GM12872 (cell line): ENCODE measurements around the gene CXCL12.

ENCODE experiments used
- CTCF ChIP-seq: IDR thresholded peaks from 3 replicates; pipeline ENCODE4 v1.5.1; 2011; ENCODE audit warnings: low read depth, mild to moderate bottlenecking, low read length, moderate library complexity; ENCODE audit not compliant: insufficient read depth

Gene CXCL12

DNA sequence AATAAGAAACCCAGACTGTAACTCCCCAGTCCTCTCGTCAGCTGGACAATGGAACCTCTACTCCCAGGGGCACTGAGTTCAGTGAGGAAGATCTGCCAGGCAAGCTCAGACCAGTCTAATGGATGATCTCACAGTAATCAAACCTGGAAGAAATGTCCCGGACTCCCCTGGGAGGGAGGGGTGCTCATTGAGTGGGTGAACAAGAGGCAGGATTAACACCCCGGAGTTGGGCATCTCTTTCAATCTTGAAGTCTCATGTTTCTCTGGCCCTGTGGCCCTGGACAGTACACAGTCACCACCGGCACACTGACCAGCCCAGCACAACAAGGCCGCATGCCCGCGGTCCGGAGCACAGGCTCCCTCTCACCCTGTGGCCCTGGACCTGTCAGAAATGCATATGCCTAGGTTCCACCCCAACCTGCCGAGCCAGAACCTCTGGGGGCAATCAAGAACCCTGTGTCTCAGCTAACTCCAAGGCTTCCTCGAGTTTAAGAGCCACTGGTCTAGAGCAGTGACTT lies 27.8 kb downstream of the CXCL12 start:
- no peak for TF ChIP-seq CTCF

- TF ChIP-seq CTCF = no peak
Observed at GRCh38 chr10:44356139-44357022, 28.5 kb downstream of the CXCL12 start.

DNA sequence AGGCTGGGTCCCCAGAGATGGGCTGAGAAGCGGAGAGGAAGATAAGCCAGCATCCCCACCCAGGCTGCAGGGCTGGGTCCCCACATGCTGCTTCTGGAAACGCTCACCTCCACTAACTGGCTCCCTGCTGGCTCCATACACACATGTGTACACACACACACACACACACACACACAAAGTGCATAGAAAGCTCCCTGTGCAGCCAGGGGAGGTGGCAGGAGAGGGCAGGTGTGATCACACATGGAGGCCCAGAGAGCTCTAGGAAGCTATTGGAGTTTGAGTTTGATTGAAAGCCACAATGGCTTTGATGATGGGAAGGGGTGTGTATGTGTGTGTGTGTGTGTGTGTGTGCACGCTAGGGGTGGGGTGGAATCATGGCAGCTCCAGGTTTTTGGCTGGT lies 29.3 kb downstream of the CXCL12 start:
- TF ChIP-seq CTCF = no peak

DNA sequence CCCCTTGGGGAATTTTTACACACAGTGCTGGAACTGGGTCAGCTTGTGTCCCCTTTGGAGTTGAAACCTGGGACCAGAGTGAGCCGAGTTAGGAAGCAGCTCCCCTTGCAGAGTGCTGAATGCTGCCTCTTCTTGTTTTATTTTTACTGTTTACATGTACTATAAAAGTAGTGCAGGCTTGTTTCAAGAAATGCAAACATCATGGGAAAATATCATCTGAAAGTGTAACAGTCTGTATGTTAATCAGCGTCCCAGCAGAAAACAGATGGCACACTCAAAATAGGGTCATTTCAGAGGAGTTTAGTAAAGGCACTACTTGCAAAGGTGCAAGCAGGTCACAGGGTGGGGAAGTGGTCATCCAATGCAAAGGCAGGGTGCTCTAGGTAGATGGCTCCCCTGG lies 30.1 kb downstream of the CXCL12 start:
- no peak for TF ChIP-seq CTCF

DNA sequence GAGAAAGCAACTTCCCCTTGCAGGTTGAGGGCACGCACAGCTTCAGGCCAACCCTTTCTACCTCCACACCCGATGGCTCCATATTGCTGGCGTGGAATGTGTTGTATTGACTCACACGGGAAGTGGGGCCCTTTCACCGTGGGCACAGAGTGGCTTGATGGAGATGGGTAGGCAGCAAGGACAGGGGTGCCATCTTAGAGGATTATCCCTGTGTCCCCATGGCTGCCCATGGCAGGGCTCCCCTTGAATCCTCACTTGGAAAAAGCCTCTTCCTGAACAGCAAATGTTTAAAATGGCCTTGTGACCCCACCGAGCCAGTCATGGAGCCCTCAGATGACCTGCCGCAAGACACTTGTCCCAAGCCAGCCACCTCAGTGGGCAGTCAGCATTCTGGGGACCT lies 31.2 kb downstream of the CXCL12 start:
- no peak for TF ChIP-seq CTCF

DNA sequence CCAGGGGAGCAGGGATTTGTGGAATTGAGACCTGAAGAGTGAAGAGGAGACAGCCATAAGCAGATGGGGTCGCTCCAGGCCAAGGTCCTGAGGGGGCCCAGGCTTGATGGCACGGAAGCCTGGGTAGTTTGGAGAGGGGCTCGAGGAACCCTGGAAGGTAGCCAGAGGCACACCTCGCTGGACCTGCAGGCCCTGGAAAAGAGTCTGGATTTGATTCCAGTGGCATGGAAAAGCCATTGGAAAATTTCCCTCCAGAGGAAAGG lies 31.8 kb downstream of the CXCL12 start:
- no peak for TF ChIP-seq CTCF

DNA sequence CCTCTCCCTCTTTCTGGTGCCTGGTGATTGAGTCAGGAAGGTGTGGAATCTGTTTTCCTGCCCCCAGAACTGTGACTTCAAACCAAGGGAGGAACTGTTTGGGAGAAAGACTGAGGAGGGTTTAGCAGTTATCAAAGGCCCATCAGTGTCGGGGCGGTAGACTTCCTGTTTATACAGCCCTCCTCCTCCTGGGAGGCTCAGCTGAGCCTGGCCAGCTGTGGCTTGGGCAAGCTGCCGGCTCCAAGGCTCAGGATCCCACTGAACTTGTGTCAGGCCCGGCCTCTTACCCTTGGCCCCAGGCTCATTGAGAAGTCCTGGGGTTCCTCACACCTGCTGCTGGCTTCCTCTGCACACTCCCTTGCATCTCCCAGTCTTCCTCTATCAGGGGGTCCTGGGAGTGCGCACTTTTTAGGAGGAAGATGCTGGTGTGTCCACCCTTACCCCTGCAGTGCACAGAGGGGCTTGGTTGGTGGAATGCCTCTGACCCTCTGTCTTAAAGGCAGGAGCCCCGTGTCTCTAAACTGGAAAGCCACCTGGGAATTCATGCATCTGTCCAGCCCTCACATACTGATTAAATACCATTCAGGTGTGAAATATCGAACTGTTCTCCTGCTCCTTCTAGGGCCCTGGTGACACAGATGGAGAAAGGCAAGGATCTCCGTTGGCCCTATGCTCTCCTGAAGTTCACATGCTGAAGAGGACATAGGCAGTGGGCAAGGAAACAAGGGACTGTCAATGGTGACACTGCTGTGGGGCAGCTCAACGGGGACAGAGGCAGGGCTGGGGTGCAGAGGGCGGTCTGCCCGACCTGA lies 32.4 kb downstream of the CXCL12 start:
- TF ChIP-seq CTCF = no peak
